IMR-90 (cell line): ENCODE data around the gene CCDC182. TPM values are rescaled to one million over a fixed set of nuclear protein-coding genes. Genes with fewer than 3 reads are reported as not detected.

Experiments
- ATAC-seq: fragments of 200-7000 bp; cut with Tn5 transposase; 2 replicates; pipeline ENCODE4 v1.9.1; 2020; ENCODE audit warnings: low read depth, mild to moderate bottlenecking, moderate library complexity
- BruUV-seq: library from RNA; stranded (reverse); fragments of 400-500 nt; replicated peaks from 2 replicates; lab custom pipeline; 2021; lab: Mats Ljungman, UMichigan
- CTCF ChIA-PET: fragments of 300-600 bp; formaldehyde crosslinking; extraction: SDS; loops from one replicate; lab custom pipeline; 2021; ENCODE audit warnings: antibody characterized with exemption; lab: Yijun Ruan, JAX
- POLR2A ChIA-PET: fragments of 300-600 bp; sonication (Branson Sonifier 250); formaldehyde crosslinking; loops from one replicate; lab custom pipeline; 2022; ENCODE audit warnings: antibody characterized with exemption; ENCODE audit not compliant: unreplicated experiment; lab: Charles Lee
- DNase-seq: peaks from one replicate; pipeline ENCODE4 v3.0.0; 2013
- H2AFZ ChIP-seq: replicated peaks from 2 replicates; pipeline ENCODE3; 2013; ENCODE audit warnings: low read length, mild to moderate bottlenecking; ENCODE audit not compliant: poor library complexity
- H2AK5ac ChIP-seq: 2 replicates; pipeline ENCODE4 v1.6.1; 2013; ENCODE audit warnings: low read depth, low read length, inconsistent platforms
- H2AK9ac ChIP-seq: replicated peaks from 2 replicates; pipeline ENCODE3; 2013; ENCODE audit warnings: mild to moderate bottlenecking, low read depth, low read length, moderate library complexity; ENCODE audit not compliant: poor library complexity
- H2BK120ac ChIP-seq: 2 replicates; pipeline ENCODE4 v1.6.1; 2013; ENCODE audit warnings: low read depth, low read length, inconsistent platforms
- H2BK15ac ChIP-seq: 3 replicates; pipeline ENCODE4 v1.6.1; 2013; ENCODE audit warnings: low read depth, low read length, inconsistent platforms
- H2BK20ac ChIP-seq: 2 replicates; pipeline ENCODE4 v1.6.1; 2013; ENCODE audit warnings: low read depth, mild to moderate bottlenecking, inconsistent platforms, low read length, moderate library complexity
- H2BK5ac ChIP-seq: 2 replicates; pipeline ENCODE4 v1.6.1; 2013; ENCODE audit warnings: mild to moderate bottlenecking, low read depth, low read length, inconsistent platforms; ENCODE audit not compliant: poor library complexity, severe bottlenecking
- H3K14ac ChIP-seq: replicated peaks from 2 replicates; pipeline ENCODE4 v1.6.1; 2013; ENCODE audit warnings: low read depth, low read length, inconsistent platforms
- H3K18ac ChIP-seq: 2 replicates; pipeline ENCODE4 v1.6.1; 2013; ENCODE audit warnings: low read depth, low read length, control low read depth
- H3K23ac ChIP-seq: 2 replicates; pipeline ENCODE4 v1.6.1; 2013; ENCODE audit warnings: low read depth, low read length, inconsistent platforms
- H3K27ac ChIP-seq: 2 replicates; pipeline ENCODE4 v1.5.1; 2013; ENCODE audit warnings: mild to moderate bottlenecking, control low read depth, low read length; ENCODE audit not compliant: insufficient read depth
- H3K27me3 ChIP-seq: 2 replicates; pipeline ENCODE4 v1.6.1; 2013; ENCODE audit warnings: low read length; ENCODE audit not compliant: control insufficient read depth, insufficient read depth
- H3K36me3 ChIP-seq: 2 replicates; pipeline ENCODE4 v1.6.1; 2013; ENCODE audit warnings: low read length, mixed read lengths; ENCODE audit not compliant: control insufficient read depth, insufficient read depth
- H3K4ac ChIP-seq: 2 replicates; pipeline ENCODE4 v1.6.1; 2013; ENCODE audit warnings: low read depth, low read length, inconsistent platforms
- H3K4me1 ChIP-seq: 2 replicates; pipeline ENCODE4 v1.6.1; 2013; ENCODE audit warnings: low read length, mixed read lengths; ENCODE audit not compliant: control insufficient read depth, insufficient read depth
- H3K4me2 ChIP-seq: 2 replicates; pipeline ENCODE4 v1.6.1; 2013; ENCODE audit warnings: low read depth, mild to moderate bottlenecking, control low read depth, low read length, moderate library complexity
- H3K4me3 ChIP-seq: 2 replicates; pipeline ENCODE4 v1.5.1; 2013; ENCODE audit warnings: low read depth, mild to moderate bottlenecking, control low read depth, low read length, moderate library complexity; ENCODE audit not compliant: insufficient read depth
- H3K56ac ChIP-seq: 2 replicates; pipeline ENCODE4 v1.6.1; 2013; ENCODE audit warnings: low read length, inconsistent platforms; ENCODE audit not compliant: insufficient read depth; ENCODE audit errors: extremely low read depth
- H3K79me1 ChIP-seq, 2 experiments: 2 replicates each; pipeline ENCODE4 v1.6.1; 2013; ENCODE audit warnings: low read length in 2 of 2, inconsistent platforms in 1 of 2, low read depth in 1 of 2
- H3K9ac ChIP-seq: 2 replicates; pipeline ENCODE4 v1.6.1; 2013; ENCODE audit warnings: low read depth, low read length, control low read depth
- H3K9me1 ChIP-seq: 2 replicates; pipeline ENCODE4 v1.6.1; 2013; ENCODE audit warnings: low read length, inconsistent platforms; ENCODE audit not compliant: insufficient read depth
- H3K9me3 ChIP-seq: 2 replicates; pipeline ENCODE4 v1.6.1; 2013; ENCODE audit warnings: low read length; ENCODE audit not compliant: control insufficient read depth, insufficient read depth
- H4K20me1 ChIP-seq: 2 replicates; pipeline ENCODE4 v1.6.1; 2013; ENCODE audit warnings: low read length, inconsistent platforms; ENCODE audit not compliant: insufficient read depth
- H4K5ac ChIP-seq: 2 replicates; pipeline ENCODE4 v1.6.1; 2013; ENCODE audit warnings: mild to moderate bottlenecking, low read depth, low read length, control low read depth
- H4K8ac ChIP-seq, 2 experiments: 2 replicates each; pipeline ENCODE4 v1.6.1; 2013; ENCODE audit warnings: low read depth in 2 of 2, low read length in 2 of 2, control low read depth in 1 of 2, inconsistent platforms in 1 of 2
- H4K91ac ChIP-seq: 2 replicates; pipeline ENCODE4 v1.6.1; 2013; ENCODE audit warnings: low read depth, low read length, inconsistent platforms; ENCODE audit not compliant: insufficient read depth
- BHLHE40 ChIP-seq: fragments of 150-350 bp; IDR thresholded peaks from 2 replicates; pipeline ENCODE4 v1.6.1; 2016; ENCODE audit warnings: mild to moderate bottlenecking, low read depth, low read length
- CEBPB ChIP-seq: IDR thresholded peaks from 2 replicates; pipeline ENCODE4 v1.6.1; 2012; ENCODE audit warnings: low read depth, low read length, improper control_type of control experiment
- CHD1 ChIP-seq: IDR thresholded peaks from 2 replicates; pipeline ENCODE4 v1.6.1; 2012; ENCODE audit warnings: low read depth, low read length, improper control_type of control experiment
- FOS ChIP-seq: fragments of 150-350 bp; IDR thresholded peaks from 2 replicates; pipeline ENCODE4 v1.6.1; 2016; ENCODE audit warnings: low read depth, low read length
- MAFK ChIP-seq: IDR thresholded peaks from 2 replicates; pipeline ENCODE4 v1.6.1; 2012; ENCODE audit warnings: low read depth, low read length, improper control_type of control experiment
- MAZ ChIP-seq: IDR thresholded peaks from 2 replicates; pipeline ENCODE4 v1.6.1; 2012; ENCODE audit warnings: low read depth, mild to moderate bottlenecking, low read length, improper control_type of control experiment, moderate library complexity, borderline replicate concordance
- MXI1 ChIP-seq: IDR thresholded peaks from 2 replicates; pipeline ENCODE4 v1.6.1; 2012; ENCODE audit warnings: low read depth, mild to moderate bottlenecking, low read length, moderate library complexity, borderline replicate concordance
- NFE2L2 ChIP-seq: fragments of 150-350 bp; IDR thresholded peaks from 2 replicates; pipeline ENCODE4 v1.6.1; 2016; ENCODE audit warnings: low read depth, mild to moderate bottlenecking, low read length
- POLR2A ChIP-seq: IDR thresholded peaks from 2 replicates; pipeline ENCODE4 v1.6.1; 2012; ENCODE audit warnings: mild to moderate bottlenecking, low read depth, low read length
- RAD21 ChIP-seq: IDR thresholded peaks from 2 replicates; pipeline ENCODE4 v1.6.1; 2012; ENCODE audit warnings: low read length, improper control_type of control experiment
- RCOR1 ChIP-seq: IDR thresholded peaks from 2 replicates; pipeline ENCODE4 v1.6.1; 2012; ENCODE audit warnings: mild to moderate bottlenecking, low read length, improper control_type of control experiment; ENCODE audit not compliant: insufficient replicate concordance
- RFX5 ChIP-seq: IDR thresholded peaks from 2 replicates; pipeline ENCODE4 v1.8.0; 2012; ENCODE audit warnings: low read depth, mild to moderate bottlenecking, low read length, moderate library complexity
- SMC3 ChIP-seq: fragments of 150-350 bp; IDR thresholded peaks from 2 replicates; pipeline ENCODE4 v1.6.1; 2016; ENCODE audit warnings: low read depth, mild to moderate bottlenecking, antibody characterized with exemption, low read length, moderate library complexity
- USF2 ChIP-seq: fragments of 150-350 bp; IDR thresholded peaks from 2 replicates; pipeline ENCODE4 v1.6.1; 2017; ENCODE audit warnings: mild to moderate bottlenecking, antibody characterized with exemption, low read length, low read depth
- WGBS, 2 experiments: methylation state at CpG; one replicate each; pipeline versions ENCODE4 v1.1.5 to v1.1.7; 2013; ENCODE audit warnings: missing lambda C conversion rate in 2 of 2; ENCODE audit not compliant: insufficient read length in 1 of 2; ENCODE audit errors: extremely low coverage in 2 of 2; 5-methylcytosine and 5-hydroxymethylcytosine counted together
- dilution Hi-C: fragments of 300-500 bp; cut with HindIII; formaldehyde crosslinking; loops from one replicate; pipeline ENCODE4 v1.14.3; 2018; ENCODE audit warnings: low sequenced_read_pairs; ENCODE audit not compliant: unreplicated experiment
- in situ Hi-C: fragments of 300-500 bp; cut with MboI; formaldehyde crosslinking; loops from 3 replicates; pipeline ENCODE4 v1.14.3; 2019; ENCODE audit warnings: low sequenced_read_pairs, inconsistent platforms, mixed read lengths
- intact Hi-C: fragments of 100-400 bp; cut with micrococcal nuclease; formaldehyde crosslinking; loops from 2 replicates; pipeline ENCODE4 v1.10.0; 2022
- polyA plus RNA-seq, 3 experiments: library from polyadenylated mRNA; depleted of rRNA; stranded (reverse); fragments of >200 nt; gene quantifications; 2 replicates each; pipeline ENCODE4 v1.2.3, GENCODE V29; 2012; ENCODE audit warnings: low replicate concordance in 1 of 3
- total RNA-seq: library from RNA; depleted of rRNA; stranded (reverse); fragments of >200 nt; gene quantifications from 2 replicates; pipeline ENCODE4 v1.2.3, GENCODE V29; 2012
- TF ChIP-seq, protein P1 (sequence below): fragments of 150-350 bp; IDR thresholded peaks from 2 replicates; pipeline ENCODE4 v1.6.1; 2016; ENCODE audit warnings: low read depth, mild to moderate bottlenecking, low read length, moderate library complexity, borderline replicate concordance
- TF ChIP-seq, protein P2 (sequence below): conservative IDR thresholded peaks from 2 replicates; pipeline ENCODE4 v1.5.1; 2012; ENCODE audit warnings: mild to moderate bottlenecking, low read depth, low read length, improper control_type of control experiment

Gene CCDC182
- total and polyA plus RNA-seq, 2 of the 4 experiments (the other 2 are of a cell fraction): not detected

DNA sequence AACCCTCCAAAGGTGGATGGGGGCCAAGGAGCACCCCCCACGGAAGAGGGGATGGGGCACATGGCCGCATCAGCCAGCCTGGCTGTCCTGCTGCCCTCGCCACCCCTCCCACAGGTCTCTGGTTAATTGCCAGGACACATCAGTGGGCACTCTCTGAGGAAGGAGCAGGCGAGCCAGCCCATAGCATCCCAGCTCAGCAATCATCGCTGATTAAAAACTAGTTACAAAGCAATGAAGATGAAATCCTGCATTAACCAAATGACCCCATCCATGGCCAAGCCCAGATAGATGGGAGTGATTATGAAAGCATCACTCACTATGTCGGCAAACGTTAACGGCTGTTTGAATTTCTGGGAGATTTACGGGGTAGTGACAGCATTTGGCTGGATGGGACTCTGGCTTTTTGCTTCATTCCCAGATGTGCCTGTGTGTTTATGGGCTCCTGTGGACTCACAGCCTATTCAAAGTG lies 45.3 kb downstream of the CCDC182 start:
- Histone ChIP-seq H3K56ac (no peak overlapping the region), H2BK15ac (no peak overlapping the region), H2BK5ac (no peak overlapping the region), H4K8ac (no peak overlapping the region), H4K91ac (no peak overlapping the region), H3K4me3 (no peak overlapping the region), H2AK5ac (no peak overlapping the region), H3K9me3 (0 out of 2 replicates have a peak, but pooled peaks cover 1% of the 10 kb centered on the region), H3K4me2 (no peak overlapping the region), H3K4ac (no peak overlapping the region), H2BK20ac (no peak overlapping the region), H3K79me1 (no peaks in the 10 kb centered on the region), H3K4me1 (no peaks in the 10 kb centered on the region), H2AFZ (no peak overlapping the region), H3K9me1 (no peaks in the 10 kb centered on the region; the same call in 1 of the 2 replicates), H3K18ac (no peak overlapping the region), H3K27me3 (peaks cover 30% of the 10 kb centered on the region), H3K27ac (no peak overlapping the region), H3K23ac (no peak overlapping the region), H4K5ac (no peak overlapping the region), H3K9ac (no peak overlapping the region), H4K20me1 (no peaks in the 10 kb centered on the region), H2AK9ac (peak overlapping the region; percentile 28), H2BK120ac (no peak overlapping the region), H3K36me3 (no peaks in the 10 kb centered on the region), H3K14ac (no peak overlapping the region)
- CTCF ChIA-PET: no interaction called here
- intact Hi-C loops (no loop called here), in situ Hi-C loops (no loop called here), dilution Hi-C loops (no loop called here)
- TF ChIP-seq CHD1 (no peak), USF2 (no peak), RAD21 (no peak), SMC3 (no peak), MXI1 (no peak), CEBPB (no peak), MAFK (no peak), FOS (no peak), MAZ (no peak), RFX5 (no peak), POLR2A (no peak), RCOR1 (no peak), NFE2L2 (no peak), BHLHE40 (no peak)
- TF ChIP-seq, protein P1, sequence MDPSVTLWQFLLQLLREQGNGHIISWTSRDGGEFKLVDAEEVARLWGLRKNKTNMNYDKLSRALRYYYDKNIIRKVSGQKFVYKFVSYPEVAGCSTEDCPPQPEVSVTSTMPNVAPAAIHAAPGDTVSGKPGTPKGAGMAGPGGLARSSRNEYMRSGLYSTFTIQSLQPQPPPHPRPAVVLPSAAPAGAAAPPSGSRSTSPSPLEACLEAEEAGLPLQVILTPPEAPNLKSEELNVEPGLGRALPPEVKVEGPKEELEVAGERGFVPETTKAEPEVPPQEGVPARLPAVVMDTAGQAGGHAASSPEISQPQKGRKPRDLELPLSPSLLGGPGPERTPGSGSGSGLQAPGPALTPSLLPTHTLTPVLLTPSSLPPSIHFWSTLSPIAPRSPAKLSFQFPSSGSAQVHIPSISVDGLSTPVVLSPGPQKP: no peak
- TF ChIP-seq, protein P2, sequence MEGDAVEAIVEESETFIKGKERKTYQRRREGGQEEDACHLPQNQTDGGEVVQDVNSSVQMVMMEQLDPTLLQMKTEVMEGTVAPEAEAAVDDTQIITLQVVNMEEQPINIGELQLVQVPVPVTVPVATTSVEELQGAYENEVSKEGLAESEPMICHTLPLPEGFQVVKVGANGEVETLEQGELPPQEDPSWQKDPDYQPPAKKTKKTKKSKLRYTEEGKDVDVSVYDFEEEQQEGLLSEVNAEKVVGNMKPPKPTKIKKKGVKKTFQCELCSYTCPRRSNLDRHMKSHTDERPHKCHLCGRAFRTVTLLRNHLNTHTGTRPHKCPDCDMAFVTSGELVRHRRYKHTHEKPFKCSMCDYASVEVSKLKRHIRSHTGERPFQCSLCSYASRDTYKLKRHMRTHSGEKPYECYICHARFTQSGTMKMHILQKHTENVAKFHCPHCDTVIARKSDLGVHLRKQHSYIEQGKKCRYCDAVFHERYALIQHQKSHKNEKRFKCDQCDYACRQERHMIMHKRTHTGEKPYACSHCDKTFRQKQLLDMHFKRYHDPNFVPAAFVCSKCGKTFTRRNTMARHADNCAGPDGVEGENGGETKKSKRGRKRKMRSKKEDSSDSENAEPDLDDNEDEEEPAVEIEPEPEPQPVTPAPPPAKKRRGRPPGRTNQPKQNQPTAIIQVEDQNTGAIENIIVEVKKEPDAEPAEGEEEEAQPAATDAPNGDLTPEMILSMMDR: no peak
- DNase-seq: no peak
- BruUV-seq: no TSS peak
- ATAC-seq: no peak
- POLR2A ChIA-PET: no interaction called here
- 0% methylated on average over 1 of the region's 9 CpGs; no CpG with 5 or more reads in 1 of the 2 experiments for WGBS, 2 experiments
